Frontal cortex (tissue), 4 donors: Measurements from ENCODE around the gene CTIF. TPM values are rescaled to one million over a fixed set of nuclear protein-coding genes. Genes with fewer than 3 reads are reported as not detected.
A peak's percentile ranks its signal among the peaks of the same experiment; 100 is the strongest.

Source experiments
- DNase-seq, 2 donors: peaks; one replicate each; pipeline ENCODE4 v3.0.0; 2012; ENCODE audit warnings: low spot score in 2 of 2
- FAIRE-seq: peaks from 2 replicates; lab custom pipeline; 2012; peaks lifted over from hg19 to GRCh38; lab: Jason Lieb, UNC
- total RNA-seq: library from RNA; depleted of rRNA; stranded (reverse); fragments of >200 nt; gene quantifications from one replicate; pipeline ENCODE4 v1.2.3, GENCODE V29; 2014
- donor health status: control.
- donor health status: control.
- donor health status: control.

Gene CTIF
- total RNA-seq, 1 donor from 2014 or later, result 42.0 TPM

- no peak for FAIRE-seq
Measured at GRCh38 chr18:48787203-48788151, 248.6 kb downstream of the CTIF start.

DNA sequence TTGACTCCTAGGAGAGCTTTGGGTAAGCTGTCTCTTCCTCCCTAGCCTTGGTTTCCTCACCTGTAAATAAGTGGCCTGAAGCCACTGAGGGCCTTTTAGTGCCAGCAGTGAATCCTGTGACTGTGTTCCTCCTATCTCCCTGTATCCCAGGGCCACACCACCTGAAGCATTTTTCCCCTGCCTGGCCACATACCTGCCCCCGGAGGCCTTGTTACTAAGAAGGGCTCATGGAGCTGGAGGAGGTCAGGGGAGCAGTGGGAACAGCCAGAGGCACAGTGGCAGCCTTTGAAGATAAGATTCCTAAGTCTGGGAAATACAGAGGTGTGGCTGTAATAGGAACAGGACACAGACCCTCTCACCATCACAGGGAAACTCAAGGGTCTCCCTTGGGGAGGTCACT lies 249.5 kb downstream of the CTIF start:
- FAIRE-seq, result no peak
- no peak for DNase-seq

More at GRCh38 chr18:48787203-48788151, 248.6 kb downstream of the CTIF start:
- no peak for DNase-seq

DNA sequence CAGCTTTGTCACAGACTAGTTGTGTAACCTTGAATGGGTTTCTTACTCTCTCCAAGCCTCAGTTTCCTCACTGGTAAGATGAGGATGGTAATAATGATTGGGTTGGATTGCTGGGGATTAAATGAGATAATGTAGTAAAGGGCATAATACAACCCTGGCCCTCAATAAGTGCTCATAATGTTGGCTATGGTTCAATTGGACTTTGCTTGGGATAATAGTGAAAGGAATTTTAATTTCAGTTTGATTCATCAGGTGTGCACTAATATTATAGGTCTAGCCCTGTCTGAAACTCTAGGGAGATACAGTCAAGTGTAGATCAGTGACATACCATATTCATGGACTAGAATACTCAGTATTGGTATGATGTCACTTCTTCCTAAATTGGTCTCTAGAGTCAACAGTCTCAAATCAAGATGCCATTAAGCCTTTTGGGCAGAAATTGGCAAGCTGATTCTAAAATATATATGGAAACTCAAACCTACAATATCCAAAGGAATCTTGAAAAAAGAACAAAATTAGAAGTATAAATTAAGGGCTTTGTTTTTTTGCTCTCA lies 250.5 kb downstream of the CTIF start:
- DNase-seq, result no peak

GRCh38 chr18:48790226-48790863 lies 251.5 kb downstream of the CTIF start:
- FAIRE-seq, result no peak

More for the DNA sequence above, 250.5 kb downstream of the CTIF start:
- no peak for FAIRE-seq

DNA sequence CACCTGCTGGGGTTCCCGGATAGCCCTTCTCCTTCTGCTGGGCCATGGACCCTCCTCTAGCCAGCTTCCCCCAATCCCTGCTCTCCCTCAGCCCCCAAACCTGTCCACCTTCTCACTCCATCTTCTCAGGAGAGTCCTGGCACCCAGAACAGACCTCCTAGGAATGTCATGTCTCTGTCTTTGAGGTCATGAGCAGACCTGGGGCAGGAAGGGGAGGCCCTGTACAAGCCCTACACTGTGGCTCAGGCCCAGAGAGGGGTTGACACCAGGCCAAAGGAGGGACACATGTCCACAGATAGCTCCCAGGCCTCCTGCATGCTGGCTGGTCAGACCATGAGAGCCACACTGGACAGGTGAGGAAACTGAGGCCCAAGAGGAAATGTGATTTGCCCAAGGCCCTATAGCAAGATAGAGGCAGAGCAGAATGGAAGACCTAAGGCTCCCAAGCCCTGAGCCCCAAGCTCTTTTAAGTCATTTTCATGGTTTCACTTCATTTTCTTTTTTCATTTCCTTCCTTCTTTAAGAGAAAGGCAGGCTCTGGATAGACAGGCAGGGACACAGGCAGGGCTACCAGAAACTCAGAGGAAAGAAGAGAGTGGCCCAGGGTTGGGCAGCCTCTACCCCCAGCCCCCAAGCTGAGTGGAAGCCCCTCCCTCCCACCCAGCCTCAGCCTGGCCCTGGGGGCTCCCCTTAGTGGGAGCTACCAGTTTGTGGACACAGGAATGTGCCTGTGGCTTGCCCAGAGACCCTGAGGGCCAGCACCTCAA lies 252.2 kb downstream of the CTIF start:
- DNase-seq, result no peak
- no peak for FAIRE-seq

More at GRCh38 chr18:48790226-48790863, 251.5 kb downstream of the CTIF start:
- peak in 1 of 2 donors; percentile 59 for DNase-seq

DNA sequence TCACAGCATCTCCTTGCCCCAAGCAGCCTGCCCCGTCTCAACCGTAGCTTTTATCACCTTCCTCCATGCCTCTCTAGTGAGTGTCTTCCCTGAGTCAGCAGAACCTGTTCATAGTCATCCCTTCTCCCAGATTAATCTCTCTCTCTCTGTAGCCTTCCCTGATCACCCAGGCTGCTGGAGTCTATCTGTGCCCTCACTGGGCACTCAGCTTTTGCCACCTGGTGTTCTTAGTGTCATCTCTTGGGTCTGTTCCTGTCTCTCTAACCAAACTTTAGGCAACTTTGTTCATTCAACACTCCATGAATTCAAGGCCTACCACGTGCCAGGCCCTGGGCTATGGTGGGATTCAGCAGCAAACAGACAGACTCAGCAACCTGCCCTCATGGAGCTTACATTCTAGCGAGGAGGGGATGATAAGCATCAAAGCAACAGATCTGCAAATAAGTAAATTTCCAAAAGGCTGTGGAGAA lies 252.8 kb downstream of the CTIF start:
- DNase-seq, result no peak
- no peak for FAIRE-seq

DNA sequence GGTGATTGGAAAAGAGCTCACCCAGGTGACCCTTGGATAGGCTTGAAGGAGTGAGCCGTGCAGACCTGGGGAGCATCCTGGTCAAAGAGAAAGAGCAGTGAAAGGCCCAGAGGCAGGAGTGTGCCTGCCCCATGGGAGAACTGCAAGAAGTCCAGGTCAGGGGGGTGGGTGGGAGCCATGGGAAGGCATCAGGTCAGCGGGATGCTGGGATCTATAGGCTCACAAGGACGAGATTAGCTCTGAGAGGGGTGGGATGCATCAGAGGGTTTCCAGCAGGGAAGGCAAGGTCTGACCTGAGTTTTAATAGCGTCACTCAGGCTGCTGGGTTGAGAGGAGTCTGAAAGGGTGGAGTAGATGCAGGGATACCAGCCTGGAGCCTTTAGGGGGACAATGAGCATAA lies 253.3 kb downstream of the CTIF start:
- FAIRE-seq, result no peak
- DNase-seq, result no peak

DNA sequence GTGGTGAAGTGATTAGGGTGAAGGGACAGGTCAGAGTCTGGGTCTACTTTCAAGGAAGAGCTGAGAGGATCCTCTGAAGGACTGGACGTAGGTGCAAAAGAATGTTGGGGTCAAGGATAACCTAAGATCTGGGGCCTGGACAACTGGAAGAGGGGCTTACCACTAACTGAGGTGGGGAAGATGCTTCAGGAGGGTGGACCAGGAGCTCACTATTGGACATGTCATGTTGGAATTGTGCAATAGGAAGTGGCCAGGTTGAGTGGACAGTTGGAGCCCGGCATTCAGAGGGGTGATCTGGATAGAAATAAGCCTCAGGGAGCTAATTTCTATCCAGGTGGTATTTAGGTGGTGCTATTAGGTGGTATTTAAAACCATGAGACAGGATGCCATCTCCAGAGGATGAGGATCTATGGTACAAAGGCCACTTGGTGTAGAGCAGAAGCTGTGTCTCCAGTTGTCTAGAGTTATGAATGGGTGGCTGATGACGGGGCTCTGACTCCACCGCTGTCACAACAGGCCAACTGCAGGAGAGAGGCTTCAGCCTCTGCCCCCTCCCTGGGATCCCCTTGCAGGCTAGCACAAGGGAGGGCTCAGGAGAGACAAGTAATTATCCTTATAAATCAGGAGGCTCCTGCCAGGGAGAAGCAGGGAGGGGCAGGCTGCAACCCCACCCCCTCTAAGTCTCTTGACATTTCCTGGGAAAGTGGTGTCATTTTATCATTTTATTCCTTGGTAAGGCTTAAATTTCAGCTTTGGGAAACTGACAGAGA lies 254.0 kb downstream of the CTIF start:
- FAIRE-seq (no peak), DNase-seq (no peak)

DNA sequence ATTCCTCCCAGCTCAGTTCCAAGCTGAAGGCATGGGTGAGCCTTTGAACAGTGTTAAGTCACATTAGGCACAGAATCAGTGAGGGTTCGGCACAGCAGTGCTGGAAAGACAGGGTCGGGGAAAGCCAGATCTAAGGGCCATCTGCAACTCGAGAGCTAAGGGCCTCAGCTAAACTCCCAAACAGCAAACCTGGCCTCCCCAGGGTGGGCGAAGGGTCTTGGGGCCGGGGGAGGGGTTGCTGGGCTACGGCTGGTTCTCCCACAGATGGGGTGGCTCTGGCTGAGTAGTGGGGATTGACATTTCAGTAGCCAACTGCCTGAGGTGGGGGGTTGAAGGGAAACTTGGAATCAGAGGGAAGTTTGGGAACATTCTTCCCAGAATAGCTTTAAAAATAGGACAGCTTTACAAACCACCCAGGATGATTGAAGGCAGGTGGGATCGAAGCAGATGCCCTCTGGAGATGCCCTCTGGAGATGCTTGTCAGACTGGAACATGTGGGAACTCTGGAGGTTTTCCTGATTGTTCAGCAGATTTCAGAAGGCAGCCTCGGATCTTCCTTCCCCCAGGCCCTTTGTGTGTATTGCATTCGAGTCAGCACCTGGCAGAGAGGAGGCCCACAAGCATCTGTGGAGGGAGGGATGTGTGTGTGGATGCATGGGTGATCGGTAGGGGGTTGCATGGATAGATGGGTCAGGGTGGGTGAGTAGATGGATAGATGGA lies 255.6 kb downstream of the CTIF start:
- DNase-seq (no peak), FAIRE-seq (no peak)

DNA sequence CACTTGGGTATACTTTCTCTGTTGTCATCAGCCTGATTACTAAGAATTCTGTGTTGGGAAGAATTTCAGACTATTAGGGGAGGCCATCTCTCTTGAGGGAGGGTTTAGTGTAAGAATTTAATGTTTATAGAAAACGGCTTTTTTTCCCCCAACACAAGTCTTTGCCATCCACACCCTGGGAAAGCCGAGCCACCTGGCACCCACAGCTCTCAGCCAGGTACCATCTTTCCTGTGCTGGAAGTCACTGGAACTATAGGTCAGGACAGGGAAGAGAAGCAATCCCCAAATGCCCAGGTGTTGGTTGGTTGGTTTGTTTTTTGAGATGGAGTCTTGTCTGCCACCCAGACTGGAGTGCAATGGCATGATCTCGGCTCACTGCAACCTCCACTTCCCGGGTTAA lies 256.9 kb downstream of the CTIF start:
- DNase-seq, result no peak
- no peak for FAIRE-seq

DNA sequence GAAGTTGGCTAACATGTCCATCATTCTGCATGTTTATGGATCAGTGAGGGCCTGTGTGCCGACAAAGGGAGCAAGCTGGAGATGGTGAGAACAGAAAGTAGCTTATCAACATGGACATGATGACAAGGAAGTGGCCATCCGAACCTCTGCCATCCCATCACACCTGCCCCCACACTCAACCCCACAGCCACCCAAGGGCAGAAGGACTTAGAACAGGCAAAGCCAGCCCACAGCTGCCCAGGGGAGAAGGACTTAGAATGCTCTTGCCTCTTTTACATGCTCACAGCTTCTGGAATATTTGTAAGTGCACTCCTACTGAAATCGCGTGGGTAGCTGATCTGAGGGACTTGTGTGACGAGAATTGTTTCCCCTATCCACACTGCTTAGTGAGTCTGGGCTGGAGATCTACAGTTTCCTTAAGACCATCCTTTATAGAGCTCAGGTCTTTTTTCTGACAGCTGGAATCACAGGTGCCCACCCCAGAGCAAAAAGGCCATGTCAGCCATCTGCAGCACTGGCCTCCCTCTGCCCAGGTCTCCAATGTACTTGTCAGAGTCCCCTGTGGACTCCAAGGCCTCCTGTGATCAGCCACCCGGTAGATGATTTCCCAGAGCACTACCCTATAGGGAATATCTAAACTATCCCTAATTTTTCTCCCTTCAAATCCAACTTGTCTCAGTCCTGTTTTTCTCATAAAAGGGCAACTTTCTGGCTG lies 257.8 kb downstream of the CTIF start:
- FAIRE-seq, result no peak
- no peak for DNase-seq

GRCh38 chr18:48797841-48798255 lies 259.0 kb downstream of the CTIF start:
- no peak for FAIRE-seq
- no peak for DNase-seq

DNA sequence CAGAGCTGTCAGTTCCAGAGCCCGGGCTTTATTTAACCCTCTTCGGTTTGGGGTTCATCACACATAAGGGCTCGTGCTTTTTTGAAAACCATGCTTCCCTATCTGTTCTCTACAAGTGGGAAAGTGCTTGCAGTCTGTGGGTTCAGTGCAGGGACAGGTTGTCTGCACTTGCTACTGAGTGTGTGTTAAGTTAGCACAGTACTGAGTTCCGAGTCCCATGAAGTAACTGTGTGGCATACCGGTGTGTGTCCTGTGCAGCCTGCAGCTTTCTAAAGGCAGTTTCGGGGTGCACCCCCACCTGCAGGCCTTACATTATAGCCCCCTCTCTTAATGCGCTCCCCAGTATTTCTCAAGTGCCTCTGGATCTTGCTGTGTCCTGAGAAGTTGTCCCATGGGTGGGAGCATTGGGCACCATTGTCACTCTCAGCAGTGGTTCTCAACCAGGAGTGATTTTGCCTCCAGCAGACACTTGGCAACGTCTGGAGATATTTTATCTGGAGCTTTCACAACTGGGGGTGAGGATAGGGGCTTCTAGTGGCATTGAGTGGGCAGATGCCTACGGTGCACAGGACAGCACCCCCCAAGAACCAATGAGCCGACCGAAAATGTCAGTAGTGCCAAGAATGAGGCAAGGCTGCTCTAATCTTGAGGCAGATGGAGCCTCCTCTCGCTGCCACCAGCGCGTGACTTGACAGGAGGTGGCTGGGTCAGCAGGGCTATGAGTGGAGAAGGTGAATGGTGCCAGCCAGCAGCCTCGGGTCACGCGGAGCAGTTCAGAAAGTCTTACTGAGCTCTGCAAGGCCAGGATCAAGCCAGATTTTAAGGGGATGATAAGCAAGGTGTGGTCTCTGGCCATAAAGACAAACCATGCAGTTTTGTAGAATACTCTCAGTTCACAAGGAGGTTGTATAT lies 259.8 kb downstream of the CTIF start:
- DNase-seq, result no peak

GRCh38 chr18:48799724-48800315 lies 261.0 kb downstream of the CTIF start:
- no peak for DNase-seq
- no peak for FAIRE-seq

More for the DNA sequence above, 259.8 kb downstream of the CTIF start:
- FAIRE-seq, result no peak

GRCh38 chr18:48800466-48800865 lies 261.6 kb downstream of the CTIF start:
- FAIRE-seq (no peak), DNase-seq (no peak)

- no peak for FAIRE-seq
- no peak for DNase-seq
Measured at GRCh38 chr18:48800876-48801727, 262.3 kb downstream of the CTIF start.
